Endothelial cell of umbilical vein (primary cell): Measurements from ENCODE around the gene HDAC4. TPM values are rescaled to one million over a fixed set of nuclear protein-coding genes. Genes with fewer than 3 reads are reported as not detected.

Experiments
- BruUV-seq: library from RNA; stranded (reverse); fragments of 400-500 nt; replicated peaks from 2 replicates; lab custom pipeline; 2021; lab: Mats Ljungman, UMichigan
- CTCF ChIA-PET: fragments of 300-600, 350-600 bp; sonication (Branson Sonifier 250); formaldehyde crosslinking; loops from one replicate; lab custom pipeline; 2021; ENCODE audit warnings: antibody characterized with exemption, inconsistent platforms; lab: Charles Lee
- POLR2A ChIA-PET: fragments of 300-600, 350-600 bp; sonication (Branson Sonifier 250); formaldehyde crosslinking; loops from one replicate; lab custom pipeline; 2021; ENCODE audit warnings: antibody characterized with exemption, inconsistent platforms; lab: Charles Lee
- DNase-seq: peaks from one replicate; pipeline ENCODE4 v3.0.0-alpha.2; 2011; ENCODE audit warnings: low read depth, low spot score
- FAIRE-seq: peaks from 2 replicates; lab custom pipeline; 2011; peaks lifted over from hg19 to GRCh38; lab: Jason Lieb, UNC
- H2AFZ ChIP-seq: 2 replicates; pipeline ENCODE4 v1.6.0; 2012; ENCODE audit warnings: low read depth, low read length, control low read depth, inconsistent platforms
- H3K27ac ChIP-seq: 2 replicates; pipeline ENCODE4 v1.5.1; 2011; ENCODE audit warnings: low read depth, mild to moderate bottlenecking, control low read depth, low read length, moderate library complexity; ENCODE audit not compliant: insufficient read depth
- H3K27me3 ChIP-seq, 2 experiments: 2 replicates each; pipeline versions ENCODE4 v1.6.0 to v1.6.1; 2011; ENCODE audit warnings: low read length in 2 of 2, mixed read lengths in 1 of 2; ENCODE audit not compliant: control insufficient read depth in 2 of 2, insufficient read depth in 2 of 2
- H3K36me3 ChIP-seq, 2 experiments: 2 replicates in 1 of 2; 3 replicates in 1 of 2; pipeline ENCODE4 v1.5.1; 2011; ENCODE audit warnings: low read length in 2 of 2, mild to moderate bottlenecking in 1 of 2, moderate library complexity in 1 of 2; ENCODE audit not compliant: control insufficient read depth in 2 of 2, insufficient read depth in 2 of 2; ENCODE audit errors: extremely low read depth in 1 of 2
- H3K4me1 ChIP-seq: 3 replicates; pipeline ENCODE4 v1.5.1; 2011; ENCODE audit warnings: mild to moderate bottlenecking, low read length; ENCODE audit not compliant: control insufficient read depth, insufficient read depth; ENCODE audit errors: extremely low read depth
- H3K4me2 ChIP-seq: 2 replicates; pipeline ENCODE4 v1.6.1; 2011; ENCODE audit warnings: low read length, control low read depth, mixed read lengths; ENCODE audit not compliant: insufficient read depth
- H3K4me3 ChIP-seq, 3 experiments: fragments of 200-600 bp in 1 of 3; sonication (generic), shearing (Covaris generic) in 1 of 3; replicated peaks in 1 of 3; 2 replicates each; pipeline ENCODE4 v1.5.1; 2011 to 2016; ENCODE audit warnings: control low read depth in 3 of 3, low read length in 3 of 3, mild to moderate bottlenecking in 2 of 3, inconsistent platforms in 1 of 3, low read depth in 1 of 3, moderate library complexity in 1 of 3; ENCODE audit not compliant: insufficient read depth in 1 of 3
- H3K79me2 ChIP-seq: 2 replicates; pipeline ENCODE4 v1.6.0; 2012; ENCODE audit warnings: low read length, inconsistent platforms; ENCODE audit not compliant: control insufficient read depth, insufficient read depth
- H3K9ac ChIP-seq: replicated peaks from 2 replicates; pipeline ENCODE3; 2011; ENCODE audit warnings: low read length, control low read depth; ENCODE audit not compliant: insufficient read depth; ENCODE audit errors: extremely low read depth
- H3K9me1 ChIP-seq: replicated peaks from 3 replicates; pipeline ENCODE4 v1.6.0; 2011; ENCODE audit warnings: mild to moderate bottlenecking, low read length; ENCODE audit not compliant: control insufficient read depth, insufficient read depth; ENCODE audit errors: extremely low read depth
- H3K9me3 ChIP-seq: replicated peaks from 2 replicates; pipeline ENCODE4 v1.5.1; 2012; ENCODE audit warnings: low read length, inconsistent platforms; ENCODE audit not compliant: control insufficient read depth, insufficient read depth
- H4K20me1 ChIP-seq: replicated peaks from 2 replicates; pipeline ENCODE3; 2011; ENCODE audit warnings: mild to moderate bottlenecking, low read length; ENCODE audit not compliant: control insufficient read depth, insufficient read depth; ENCODE audit errors: extremely low read depth
- EZH2 ChIP-seq: IDR thresholded peaks from 2 replicates; pipeline ENCODE4 v1.6.1; 2012; ENCODE audit warnings: borderline replicate concordance, low read depth, mild to moderate bottlenecking, moderate library complexity, low read length, inconsistent platforms; ENCODE audit not compliant: severe bottlenecking
- FOS ChIP-seq: IDR thresholded peaks from 2 replicates; pipeline ENCODE4 v1.6.1; 2011; ENCODE audit warnings: mild to moderate bottlenecking, low read length, moderate library complexity, borderline replicate concordance; ENCODE audit not compliant: insufficient read depth
- JUN ChIP-seq: IDR thresholded peaks from 2 replicates; pipeline ENCODE4 v1.6.1; 2011; ENCODE audit warnings: borderline replicate concordance, low read depth; ENCODE audit not compliant: insufficient read length, insufficient read depth
- MYC ChIP-seq: IDR thresholded peaks from one replicate; pipeline ENCODE4 v1.6.1; 2011; ENCODE audit warnings: mild to moderate bottlenecking, low read depth, low read length
- POLR2A ChIP-seq: IDR thresholded peaks from 2 replicates; pipeline ENCODE4 v1.6.1; 2012; ENCODE audit warnings: low read depth, mild to moderate bottlenecking, control low read depth, low read length
- POLR2AphosphoS5 ChIP-seq: IDR thresholded peaks from 2 replicates; pipeline ENCODE4 v1.6.1; 2012; ENCODE audit warnings: low read depth, mild to moderate bottlenecking, control low read depth, low read length, moderate library complexity; ENCODE audit not compliant: insufficient read depth
- dilution Hi-C: fragments of 300-500 bp; cut with MboI; formaldehyde crosslinking; loops from one replicate; pipeline ENCODE4 v1.15.0; 2019; ENCODE audit warnings: low sequenced_read_pairs; ENCODE audit not compliant: extremely low pct_ligation_motif_present
- intact Hi-C: fragments of 100-400 bp; cut with micrococcal nuclease; formaldehyde crosslinking; loops from one replicate; pipeline ENCODE4 v1.10.0; 2022
- polyA plus RNA-seq, 4 experiments: library from polyadenylated mRNA; depleted of rRNA in 3 of 4; stranded (reverse) in 3 of 4; unstranded in 1 of 4; fragments of >200 nt; gene quantifications; 2 replicates each; pipeline versions ENCODE4 v1.2.1 to v1.2.3, GENCODE V29; 2011 to 2012; ENCODE audit warnings: missing spikeins in 1 of 4
- total RNA-seq: library from RNA; stranded (reverse); gene quantifications from 2 replicates; pipeline ENCODE4 v1.2.3, GENCODE V29; 2021
- TF ChIP-seq, protein P1 (sequence below): IDR thresholded peaks from 2 replicates; pipeline ENCODE4 v1.6.1; 2011; ENCODE audit not compliant: insufficient read depth, insufficient read length

Gene HDAC4
- total and polyA plus RNA-seq, 2 donors (not counting 3 experiments of a cell fraction or from before 2014, with no cell fraction given): 13.4 to 33.0 TPM

DNA sequence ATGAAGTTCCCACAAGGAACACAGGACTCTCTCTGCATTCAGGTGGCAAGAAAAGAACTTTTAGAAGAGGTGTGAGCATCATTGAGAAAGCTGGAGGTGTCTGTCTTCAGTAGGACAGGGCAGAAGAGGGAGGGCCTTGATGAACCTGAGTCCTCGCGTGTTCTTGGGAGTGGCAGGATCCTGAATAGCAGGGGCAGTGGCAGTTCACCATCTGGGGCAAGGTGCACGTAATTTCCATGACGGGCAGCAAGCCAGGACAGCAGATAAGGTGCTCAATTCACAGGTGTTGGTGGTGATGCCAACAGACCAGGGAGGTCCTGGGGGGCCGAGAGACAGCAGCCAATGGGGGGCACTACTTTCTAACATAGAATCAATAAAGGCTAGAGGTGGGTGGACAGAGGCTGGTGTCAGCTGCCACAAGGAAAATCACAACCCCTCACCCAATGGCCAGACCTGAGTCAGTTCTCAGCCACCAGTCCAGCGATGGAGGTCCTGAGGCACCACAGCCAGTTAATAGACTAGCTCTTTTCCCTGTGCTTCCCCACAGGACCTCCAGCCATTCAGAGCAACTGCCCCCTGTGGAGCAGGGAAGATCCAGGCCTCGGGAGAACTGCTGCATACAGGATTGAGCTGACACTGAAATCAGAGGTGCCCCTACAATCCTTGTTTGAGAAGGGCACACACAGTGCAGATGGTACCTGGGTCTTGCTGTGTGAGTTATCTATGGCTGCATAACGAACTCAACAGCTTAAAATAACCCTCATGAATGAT is 10.9 kb upstream of the HDAC4 start:
- Histone ChIP-seq H3K27ac (no peak overlapping the region), H2AFZ (no peak overlapping the region), H3K9ac (no peak overlapping the region), H3K79me2 (no peaks in the 10 kb centered on the region), H3K4me1 (no peaks in the 10 kb centered on the region), H3K4me3 (no peak overlapping the region), H3K27me3 (no peaks in the 10 kb centered on the region), H3K4me2 (no peak overlapping the region), H3K9me3 (no peaks in the 10 kb centered on the region), H4K20me1 (no peaks in the 10 kb centered on the region), H3K36me3 (no peaks in the 10 kb centered on the region), H3K9me1 (no peaks in the 10 kb centered on the region)
- FAIRE-seq (no peak), DNase-seq (no peak)
- CTCF ChIA-PET: no interaction called here
- intact Hi-C loops: no loop called here
- dilution Hi-C loops: no loop called here
- BruUV-seq: no TSS peak
- POLR2A ChIA-PET: no interaction called here
- TF ChIP-seq FOS (no peak), POLR2AphosphoS5 (no peak), POLR2A (no peak), JUN (no peak)
- TF ChIP-seq, protein P1, sequence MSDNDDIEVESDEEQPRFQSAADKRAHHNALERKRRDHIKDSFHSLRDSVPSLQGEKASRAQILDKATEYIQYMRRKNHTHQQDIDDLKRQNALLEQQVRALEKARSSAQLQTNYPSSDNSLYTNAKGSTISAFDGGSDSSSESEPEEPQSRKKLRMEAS: no peak

DNA sequence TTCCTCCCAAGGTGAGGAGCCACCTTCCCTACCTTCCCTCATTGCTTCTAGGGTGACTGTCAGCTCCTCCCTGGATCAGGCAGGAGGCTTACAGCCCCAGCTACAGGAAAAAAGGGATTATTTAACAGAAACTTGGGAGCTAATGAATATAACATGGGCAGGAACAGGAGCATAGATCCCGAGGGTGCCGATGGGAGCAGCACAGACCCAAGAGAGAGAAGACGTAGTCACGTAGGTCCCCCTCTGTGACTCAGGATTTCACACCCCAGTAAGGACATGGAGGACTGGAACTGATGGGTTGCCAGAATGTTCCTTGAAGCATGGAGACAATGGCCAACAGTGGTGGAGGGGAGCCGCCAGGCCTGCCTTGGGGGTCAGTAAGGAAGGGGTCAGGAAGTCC is 10.3 kb upstream of the HDAC4 start:
- ChIA-PET POLR2A (no interaction called here), CTCF (no interaction called here)
- Histone ChIP-seq H3K27ac (no peak overlapping the region), H3K4me2 (no peak overlapping the region), H3K27me3 (no peaks in the 10 kb centered on the region), H2AFZ (no peak overlapping the region), H3K36me3 (no peaks in the 10 kb centered on the region), H3K4me1 (no peaks in the 10 kb centered on the region), H3K9ac (no peak overlapping the region), H3K4me3 (no peak overlapping the region), H3K9me3 (no peaks in the 10 kb centered on the region), H3K79me2 (no peaks in the 10 kb centered on the region), H4K20me1 (no peaks in the 10 kb centered on the region), H3K9me1 (no peaks in the 10 kb centered on the region)
- TF ChIP-seq POLR2A: no peak
- TF ChIP-seq MYC: no peak
- no peak for TF ChIP-seq EZH2
- intact Hi-C loops: no loop called here
- FAIRE-seq: no peak
- BruUV-seq: no TSS peak
- dilution Hi-C loops: no loop called here
- DNase-seq: no peak
